DMS153 treated with DMSO at 0.1 percent for 48 hours (cell line): ENCODE measurements around the gene ATP5MC2.

Experiments used
- DNase-seq: peaks from one replicate; lab custom pipeline; 2025; ENCODE audit not compliant: unreplicated experiment; lab: John Stamatoyannopoulos, UW

ATP5MC2 gene

GRCh38 chr12:53616950-53617349, 58.9 kb downstream of the ATP5MC2 start:
- DNase-seq, result no peak
